IPS DF 19.7 (cell line): ENCODE results near the gene MCRIP2.

Source experiments
- DNase-seq: peaks from one replicate; pipeline ENCODE4 v3.0.0-alpha.2; 2013; ENCODE audit warnings: low read depth, low spot score

MCRIP2 gene

GRCh38 chr16:631808-632358 lies 9.7 kb upstream of the MCRIP2 start:
- no peak for DNase-seq

GRCh38 chr16:632486-633335 lies 8.9 kb upstream of the MCRIP2 start:
- no peak for DNase-seq

DNA sequence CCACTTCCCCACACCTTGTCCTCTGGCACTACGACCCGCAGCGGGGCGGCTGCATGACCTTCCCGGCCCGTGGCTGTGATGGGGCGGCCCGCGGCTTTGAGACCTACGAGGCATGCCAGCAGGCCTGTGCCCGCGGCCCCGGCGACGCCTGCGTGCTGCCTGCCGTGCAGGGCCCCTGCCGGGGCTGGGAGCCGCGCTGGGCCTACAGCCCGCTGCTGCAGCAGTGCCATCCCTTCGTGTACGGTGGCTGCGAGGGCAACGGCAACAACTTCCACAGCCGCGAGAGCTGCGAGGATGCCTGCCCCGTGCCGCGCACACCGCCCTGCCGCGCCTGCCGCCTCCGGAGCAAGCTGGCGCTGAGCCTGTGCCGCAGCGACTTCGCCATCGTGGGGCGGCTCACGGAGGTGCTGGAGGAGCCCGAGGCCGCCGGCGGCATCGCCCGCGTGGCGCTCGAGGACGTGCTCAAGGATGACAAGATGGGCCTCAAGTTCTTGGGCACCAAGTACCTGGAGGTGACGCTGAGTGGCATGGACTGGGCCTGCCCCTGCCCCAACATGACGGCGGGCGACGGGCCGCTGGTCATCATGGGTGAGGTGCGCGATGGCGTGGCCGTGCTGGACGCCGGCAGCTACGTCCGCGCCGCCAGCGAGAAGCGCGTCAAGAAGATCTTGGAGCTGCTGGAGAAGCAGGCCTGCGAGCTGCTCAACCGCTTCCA lies 8.1 kb upstream of the MCRIP2 start:
- no peak for DNase-seq

DNA sequence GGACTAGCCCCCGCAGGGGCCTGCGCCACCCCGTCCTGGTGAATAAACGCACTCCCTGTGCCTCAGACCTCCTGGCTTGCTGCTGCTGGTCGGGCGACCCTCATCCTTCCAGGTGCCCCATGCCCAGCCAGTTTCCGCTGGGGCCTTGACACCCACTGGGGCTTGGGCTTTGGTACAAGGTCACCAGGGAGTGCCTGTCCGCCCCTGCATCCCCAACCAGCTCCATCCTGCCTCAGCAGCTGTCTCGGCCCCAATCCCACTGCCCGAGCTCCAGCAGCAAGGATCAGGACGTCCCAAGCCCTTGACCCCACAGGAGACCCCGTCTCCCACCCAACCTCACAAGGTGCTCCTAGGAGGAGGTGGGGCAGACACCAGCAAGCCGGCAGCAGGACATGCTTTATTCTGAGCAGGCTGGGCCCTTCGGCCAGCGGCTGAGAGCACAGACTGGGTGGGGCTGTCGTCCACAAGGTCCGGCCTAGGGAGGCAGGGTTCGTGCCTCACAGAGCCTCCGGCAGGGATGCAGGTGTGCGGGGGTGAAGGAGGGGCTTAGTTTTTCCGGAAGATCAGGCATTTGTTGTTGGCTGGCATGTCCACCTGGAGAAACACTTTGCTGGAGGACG lies 7.5 kb upstream of the MCRIP2 start:
- no peak for DNase-seq

DNA sequence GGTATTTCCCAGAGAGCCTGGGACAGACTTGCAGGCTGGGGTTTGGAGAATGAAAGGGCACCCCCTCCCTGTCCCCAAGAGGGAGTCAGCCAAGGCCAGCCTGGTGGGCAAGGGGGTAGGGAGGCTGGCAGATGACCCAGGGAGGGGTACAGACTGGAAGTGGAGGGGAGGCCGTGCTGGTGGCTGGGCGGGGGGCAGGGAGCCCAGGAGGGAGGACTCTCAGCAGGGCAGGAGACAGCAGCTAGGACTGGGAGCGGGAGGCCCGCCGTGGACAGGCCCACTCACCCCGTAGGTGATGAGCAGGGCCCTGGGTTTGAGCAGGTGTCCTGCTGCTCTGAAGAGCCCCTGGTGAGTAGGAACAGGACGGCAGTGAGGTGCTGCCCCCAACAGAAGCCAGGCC lies 6.6 kb upstream of the MCRIP2 start:
- DNase-seq: no peak

DNA sequence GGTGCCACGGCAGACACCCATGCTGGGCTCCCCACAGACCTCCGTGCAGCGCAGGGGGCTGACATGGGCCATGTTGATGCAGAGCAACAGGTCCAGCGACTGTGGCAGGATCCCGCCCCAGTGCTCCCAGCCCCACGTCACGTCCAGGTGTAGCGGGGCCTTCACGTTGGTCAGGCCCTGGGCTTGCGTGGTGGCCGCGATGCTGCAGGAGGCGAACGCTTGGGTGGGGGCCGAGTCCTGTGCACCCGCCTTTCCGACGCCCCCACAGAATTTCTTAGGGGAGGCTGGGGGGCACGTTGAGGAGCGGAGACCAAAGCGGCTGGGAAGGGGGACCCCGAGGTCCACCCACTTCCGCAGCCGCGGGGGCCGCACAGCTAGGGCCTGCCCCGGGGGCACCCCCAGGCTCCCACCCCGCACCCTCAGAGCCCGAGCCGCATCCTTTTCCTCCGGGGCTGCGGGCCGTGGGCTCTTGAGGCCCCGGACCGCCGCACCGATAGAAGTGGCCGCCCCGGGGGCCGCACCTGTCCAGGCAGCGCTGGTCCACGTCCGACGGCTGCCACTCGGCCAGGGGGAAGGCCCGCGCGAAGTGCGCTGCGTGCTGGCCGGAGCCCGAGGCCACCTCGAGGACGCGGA lies 5.9 kb upstream of the MCRIP2 start:
- DNase-seq: no peak

DNA sequence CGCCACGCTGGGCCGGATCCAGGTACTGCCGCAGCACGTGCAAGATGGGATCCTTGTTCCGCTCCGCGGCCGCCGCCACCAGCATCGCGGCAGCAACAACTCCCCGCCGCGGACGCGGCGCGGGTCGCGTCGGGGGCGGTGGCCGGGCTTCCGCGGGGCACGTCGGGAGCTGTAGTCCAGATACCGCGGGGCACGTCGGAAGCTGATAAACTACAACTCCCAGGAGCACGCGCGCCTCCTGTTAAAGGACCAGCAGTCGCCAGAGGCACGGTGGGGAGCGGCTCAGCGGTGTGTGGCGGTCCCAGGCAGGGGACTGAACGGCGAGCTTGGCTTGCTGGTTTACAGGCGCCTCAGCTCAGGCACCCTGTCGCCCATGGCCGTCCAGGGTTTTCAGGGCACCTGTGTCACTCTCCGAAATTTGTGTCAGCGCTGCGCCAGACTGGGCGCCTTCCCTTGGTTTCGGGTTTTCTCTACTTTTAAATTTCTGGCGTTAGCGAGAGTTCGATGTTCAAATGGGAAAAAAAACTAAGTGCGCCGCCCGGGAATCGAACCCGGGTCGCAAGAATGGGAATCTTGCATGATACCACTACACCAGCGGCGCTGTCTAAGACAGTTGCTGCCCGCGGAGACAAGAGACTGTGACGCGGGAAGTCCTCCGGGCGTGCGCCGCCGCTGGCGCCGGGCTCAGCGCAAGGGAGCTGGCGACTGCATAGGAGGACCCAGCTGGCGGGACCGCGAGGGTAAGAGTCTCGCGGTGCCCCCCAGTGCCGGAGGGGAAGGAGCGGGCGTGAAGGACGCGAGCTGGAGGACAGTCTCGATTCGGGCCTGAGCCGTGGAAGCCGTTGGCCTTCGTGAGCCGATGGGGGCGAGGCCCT lies 5.2 kb upstream of the MCRIP2 start, which contains the start of gene METTL26:
Gene METTL26, minus strand, starts transcription at position 100 of the 875 bp plus-strand sequence. Its CDS starts 15 bp downstream, at position 85.
- DNase-seq: no peak

DNA sequence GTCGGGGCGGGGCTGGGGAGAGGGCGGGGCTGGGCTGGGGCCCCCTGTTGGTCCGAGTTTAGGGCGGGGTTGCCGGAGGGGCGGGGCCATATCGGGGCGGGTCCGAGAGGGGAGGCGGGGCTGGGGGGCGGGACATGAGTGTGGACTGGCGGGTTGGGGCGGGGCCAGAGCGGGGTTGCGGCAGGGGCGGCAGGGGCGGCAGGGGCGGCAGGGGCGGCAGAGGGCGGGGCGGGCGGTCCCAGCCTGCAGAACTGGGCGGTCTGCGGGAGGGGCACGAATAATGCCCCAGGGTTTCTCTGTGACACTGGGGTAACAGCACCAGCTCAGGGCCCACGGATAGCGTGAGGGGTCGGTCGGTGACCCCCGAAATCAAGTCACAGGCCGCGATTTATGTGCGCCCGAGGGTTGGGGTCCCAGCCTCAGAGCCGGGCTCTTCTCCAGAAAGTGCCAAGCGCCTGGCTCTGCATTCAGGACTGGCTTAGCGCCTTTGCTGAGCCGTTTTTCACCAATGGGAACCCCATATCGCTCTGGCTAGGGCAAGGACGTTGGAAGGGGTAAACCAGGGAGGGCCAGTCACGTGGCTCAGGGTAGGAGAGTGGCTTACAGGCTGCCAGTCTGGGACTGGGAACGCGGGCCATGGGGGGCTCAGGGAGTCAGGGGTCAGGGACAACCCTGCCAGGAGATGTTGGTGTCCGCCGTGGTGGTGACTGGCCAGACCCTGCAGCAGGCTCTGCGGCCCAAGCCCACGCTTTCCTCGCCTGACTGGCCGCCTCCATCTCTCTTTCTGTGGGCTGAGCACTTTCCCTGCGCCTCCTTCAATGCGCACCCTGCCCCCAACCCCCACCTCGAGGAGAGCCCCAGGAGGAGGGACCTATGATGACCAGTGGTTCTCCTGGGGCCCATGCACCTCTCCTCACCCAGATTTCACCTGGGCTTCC lies 4.3 kb upstream of the MCRIP2 start:
- DNase-seq: no peak

DNA sequence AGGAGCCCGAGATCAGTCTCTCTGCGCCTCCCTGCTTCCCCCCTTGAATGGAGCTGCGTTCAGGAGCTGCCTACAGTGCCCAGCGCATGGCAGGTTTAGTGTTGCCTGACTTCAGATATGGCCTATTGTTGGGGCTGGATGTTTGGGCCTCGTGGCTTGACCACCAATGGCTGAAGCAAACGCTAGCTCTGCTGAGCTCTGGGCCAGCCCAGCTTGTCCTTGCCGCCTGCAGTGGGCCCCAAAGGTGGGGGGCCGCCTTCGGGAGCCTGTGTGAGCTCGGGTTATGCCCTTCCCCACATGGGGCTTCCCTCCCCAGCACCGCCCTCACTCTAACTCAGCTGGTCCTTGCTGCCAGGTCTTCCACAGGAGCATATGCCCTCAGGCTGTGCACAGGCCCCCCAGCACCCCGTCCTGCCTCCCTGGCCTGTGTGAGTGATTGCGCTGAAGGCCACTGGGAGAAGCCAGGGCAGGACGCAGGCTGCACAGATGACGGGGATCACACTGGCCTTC lies 3.5 kb upstream of the MCRIP2 start:
- no peak for DNase-seq

- DNase-seq: no peak
These were observed 2.8 kb upstream of the MCRIP2 start for GRCh38 chr16:638836-639235.

- no peak for DNase-seq
These were observed 1.0 kb upstream of the MCRIP2 start for GRCh38 chr16:640614-641013.

- DNase-seq: no peak
These were observed 791 bp downstream of the MCRIP2 start for GRCh38 chr16:642189-643049.

GRCh38 chr16:643050-643368 lies 1.4 kb downstream of the MCRIP2 start:
- no peak for DNase-seq

GRCh38 chr16:644556-644955 lies 2.9 kb downstream of the MCRIP2 start:
- no peak for DNase-seq

GRCh38 chr16:645852-646678 lies 4.4 kb downstream of the MCRIP2 start:
- DNase-seq: no peak

- DNase-seq: no peak
These were observed 5.1 kb downstream of the MCRIP2 start for GRCh38 chr16:646679-647172.

- no peak for DNase-seq
These were observed 5.7 kb downstream of the MCRIP2 start for GRCh38 chr16:647173-647902.
